ENCODE data around the gene BEND6. TPM values are rescaled to one million over a fixed set of nuclear protein-coding genes. Genes with fewer than 3 reads are reported as not detected.

The BEND6 gene
- total and polyA plus RNA-seq, 10 of the 15 experiments (the other 5 are each of a cell fraction or from before 2014, with no cell fraction given) = 0.79 to 2.8 (median 1.6) TPM

GRCh38 chr6:56962441-56962840 lies 7.5 kb downstream of the BEND6 start (continued):
- no peak for TF ChIP-seq CBX3 (IDR thresholded peaks at IDR 0.05; ENCODE audit: borderline replicate concordance, low read depth)
- no peak for TF ChIP-seq YY1 (IDR thresholded peaks at IDR 0.05; ENCODE audit: low read depth, low read length)

DNA sequence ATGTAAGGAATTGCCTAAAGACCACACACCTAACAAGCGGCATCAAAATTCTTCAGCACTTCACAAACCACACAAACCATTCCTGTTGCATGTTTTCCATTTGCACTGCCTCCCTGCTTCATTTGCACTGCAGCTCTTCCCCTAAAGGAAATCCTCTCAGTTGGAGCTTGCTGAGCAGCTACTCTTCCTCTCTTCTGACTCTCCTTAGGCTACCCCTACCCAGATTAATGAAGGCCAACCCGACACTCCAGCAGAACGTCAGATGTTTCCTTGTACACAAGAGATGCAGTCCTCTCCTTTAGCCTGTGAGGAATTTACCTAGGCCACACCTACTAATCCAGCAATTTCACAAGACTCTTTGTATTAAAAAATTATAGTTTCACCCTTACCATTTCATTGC lies 8.1 kb downstream of the BEND6 start:
- POLR2A ChIA-PET = interaction anchor here (2.1 kb wide), 1 partner anchor 10 kb away, joined by 5 read pairs; no protein-coding TSS in a partner anchor
- no peak for DNase-seq (ENCODE audit: low read depth, low spot score)
- intact Hi-C loops (cut with micrococcal nuclease; ENCODE audit: unreplicated experiment) (no loop called here), in situ Hi-C loops (cut with MboI) (no loop called here)
- H3K9me3 ChIP-seq (replicated peaks; ENCODE audit: control insufficient read depth, insufficient read depth, low read length) = no peaks in the 10 kb centered on the region
- H3K27me3 ChIP-seq (replicated peaks in 1 of 2; ENCODE audit: control insufficient read depth in 2 of 2, insufficient read depth in 2 of 2, low read length in 1 of 2) = no peaks in the 10 kb centered on the region
- CTCF ChIA-PET = interaction anchor here (0.9 to 15.6 kb wide), 3 partner anchors 10 to 303 kb away, joined by 3 to 200 read pairs (median 3); no protein-coding TSS in a partner anchor
- 92% methylated on average over 3 of the region's 3 CpGs for WGBS (ENCODE audit: insufficient coverage, insufficient replicate concordance, low lambda C conversion rate, missing lambda C conversion rate)
- RAD21 ChIA-PET (ENCODE audit: unreplicated experiment) = no interaction called here
- H3K9ac ChIP-seq (ENCODE audit: control insufficient read depth, insufficient read depth, low read length) = no peak overlapping the region
- TF ChIP-seq ZSCAN29 (IDR thresholded peaks at IDR 0.05) = no peak
- no peak for TF ChIP-seq ZBED1 (IDR thresholded peaks at IDR 0.05; ENCODE audit: borderline replicate concordance)
- TF ChIP-seq PAX8 (IDR thresholded peaks at IDR 0.05) = no peak
- H3K4me1 ChIP-seq (ENCODE audit: control insufficient read depth, insufficient read depth, low read length) = no peaks in the 10 kb centered on the region
- no peaks in the 10 kb centered on the region for H4K20me1 ChIP-seq (ENCODE audit: control insufficient read depth, insufficient read depth)
- no peaks in the 10 kb centered on the region for H3K79me2 ChIP-seq (ENCODE audit: control insufficient read depth, insufficient read depth, low read length)
- H3K4me3 ChIP-seq = no peak overlapping the region
- no peaks in the 10 kb centered on the region for H3K36me3 ChIP-seq (ENCODE audit: control insufficient read depth in 2 of 2, insufficient read depth in 2 of 2, low read length in 1 of 2)
- BruUV-seq (replicated peaks) = no TSS peak
- no peak overlapping the region for H2AFZ ChIP-seq (ENCODE audit: control insufficient read depth, low read depth, low read length)
- no peak for ATAC-seq
- SMC1A ChIA-PET (ENCODE audit: uncharacterized antibody, unreplicated experiment) = interaction anchor here (0.7 to 1.6 kb wide), 4 partner anchors 9 to 58 kb away, joined by 3 to 5 read pairs (median 4); no protein-coding TSS in a partner anchor
- no peak overlapping the region for H3K4me2 ChIP-seq (ENCODE audit: control insufficient read depth, insufficient read depth)
- no peak for FAIRE-seq
- H3K27ac ChIP-seq (ENCODE audit: control insufficient read depth, insufficient read depth) = no peak overlapping the region

DNA sequence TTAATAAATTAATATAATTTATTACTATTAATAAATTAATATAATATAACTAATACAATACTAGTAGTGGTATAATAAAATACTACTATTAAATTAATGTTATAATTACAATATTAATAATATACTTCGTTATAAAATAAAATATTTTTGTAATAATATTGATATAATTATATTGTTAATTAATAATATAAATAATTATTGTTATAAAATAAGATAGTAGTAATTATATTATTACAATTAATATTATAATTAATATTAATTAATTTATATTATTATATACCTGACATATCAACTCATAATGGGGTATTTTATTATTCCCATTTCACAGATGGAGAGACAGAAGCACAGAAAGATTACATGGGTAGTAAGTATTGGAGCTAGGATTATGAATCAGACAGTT lies 8.9 kb downstream of the BEND6 start:
- in situ Hi-C loops (cut with MboI) = no loop called here
- Histone ChIP-seq H4K20me1 (ENCODE audit: control insufficient read depth, insufficient read depth) (no peaks in the 10 kb centered on the region), H3K9me3 (replicated peaks; ENCODE audit: control insufficient read depth, insufficient read depth, low read length) (no peaks in the 10 kb centered on the region), H3K4me2 (ENCODE audit: control insufficient read depth, insufficient read depth) (no peak overlapping the region), H3K79me2 (ENCODE audit: control insufficient read depth, insufficient read depth, low read length) (no peaks in the 10 kb centered on the region), H2AFZ (ENCODE audit: control insufficient read depth, low read depth, low read length) (no peak overlapping the region), H3K4me3 (no peak overlapping the region), H3K9ac (ENCODE audit: control insufficient read depth, insufficient read depth, low read length) (no peak overlapping the region), H3K27ac (ENCODE audit: control insufficient read depth, insufficient read depth) (no peak overlapping the region), H3K4me1 (ENCODE audit: control insufficient read depth, insufficient read depth, low read length) (no peaks in the 10 kb centered on the region), H3K36me3 (ENCODE audit: control insufficient read depth in 2 of 2, insufficient read depth in 2 of 2, low read length in 1 of 2) (no peaks in the 10 kb centered on the region), H3K27me3 (replicated peaks in 1 of 2; ENCODE audit: control insufficient read depth in 2 of 2, insufficient read depth in 2 of 2, low read length in 1 of 2) (no peaks in the 10 kb centered on the region)
- CTCF ChIA-PET = interaction anchor here (0.6 to 15.6 kb wide), 4 partner anchors 11 to 303 kb away, joined by 3 to 200 read pairs (median 3); no protein-coding TSS in a partner anchor
- no peak for TF ChIP-seq NFYB (IDR thresholded peaks at IDR 0.05; ENCODE audit: insufficient read depth, low read depth, low read length)
- TF ChIP-seq MEF2B (IDR thresholded peaks at IDR 0.05; ENCODE audit: partially characterized antibody, poor library complexity, severe bottlenecking) = no peak
- TF ChIP-seq, protein P1, sequence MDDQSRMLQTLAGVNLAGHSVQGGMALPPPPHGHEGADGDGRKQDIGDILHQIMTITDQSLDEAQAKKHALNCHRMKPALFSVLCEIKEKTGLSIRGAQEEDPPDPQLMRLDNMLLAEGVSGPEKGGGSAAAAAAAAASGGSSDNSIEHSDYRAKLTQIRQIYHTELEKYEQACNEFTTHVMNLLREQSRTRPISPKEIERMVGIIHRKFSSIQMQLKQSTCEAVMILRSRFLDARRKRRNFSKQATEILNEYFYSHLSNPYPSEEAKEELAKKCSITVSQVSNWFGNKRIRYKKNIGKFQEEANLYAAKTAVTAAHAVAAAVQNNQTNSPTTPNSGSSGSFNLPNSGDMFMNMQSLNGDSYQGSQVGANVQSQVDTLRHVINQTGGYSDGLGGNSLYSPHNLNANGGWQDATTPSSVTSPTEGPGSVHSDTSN (IDR thresholded peaks at IDR 0.05; ENCODE audit: insufficient replicate concordance, low read depth, low read length) = no peak
- TF ChIP-seq ZNF24 (IDR thresholded peaks at IDR 0.05) = no peak
- no peak for TF ChIP-seq CBFB (IDR thresholded peaks at IDR 0.05; ENCODE audit: low read depth)
- no peak for TF ChIP-seq TBL1XR1 (IDR thresholded peaks at IDR 0.05; ENCODE audit: low read depth, low read length)
- no peak for TF ChIP-seq RB1 (IDR thresholded peaks at IDR 0.05; ENCODE audit: borderline replicate concordance)
- TF ChIP-seq ZNF622 (IDR thresholded peaks at IDR 0.05) = no peak
- intact Hi-C loops (cut with micrococcal nuclease; ENCODE audit: unreplicated experiment) = no loop called here
- FAIRE-seq (no peak), DNase-seq (ENCODE audit: low read depth, low spot score) (no peak), ATAC-seq (no peak)
- no TSS peak for BruUV-seq (replicated peaks)
- SMC1A ChIA-PET (ENCODE audit: uncharacterized antibody, unreplicated experiment) = interaction anchor here (0.6 to 1.6 kb wide), 4 partner anchors 9 to 59 kb away, joined by 3 to 5 read pairs (median 4); no protein-coding TSS in a partner anchor
- RAD21 ChIA-PET (ENCODE audit: unreplicated experiment) = no interaction called here
- WGBS (ENCODE audit: insufficient coverage, insufficient replicate concordance, low lambda C conversion rate, missing lambda C conversion rate) = 0% methylated on average over 1 of the region's 1 CpG
- POLR2A ChIA-PET = interaction anchor here (0.5 to 2.1 kb wide), 2 partner anchors 11 to 48 kb away, joined by 4 to 5 read pairs; no protein-coding TSS in a partner anchor
